ENCODE results near the gene FAM184A. TPM values are rescaled to one million over a fixed set of nuclear protein-coding genes. Genes with fewer than 3 reads are reported as not detected.

Gene FAM184A
- total and polyA plus RNA-seq, 2 donors from 2014 or later: 3.4 to 9.0 TPM

DNA sequence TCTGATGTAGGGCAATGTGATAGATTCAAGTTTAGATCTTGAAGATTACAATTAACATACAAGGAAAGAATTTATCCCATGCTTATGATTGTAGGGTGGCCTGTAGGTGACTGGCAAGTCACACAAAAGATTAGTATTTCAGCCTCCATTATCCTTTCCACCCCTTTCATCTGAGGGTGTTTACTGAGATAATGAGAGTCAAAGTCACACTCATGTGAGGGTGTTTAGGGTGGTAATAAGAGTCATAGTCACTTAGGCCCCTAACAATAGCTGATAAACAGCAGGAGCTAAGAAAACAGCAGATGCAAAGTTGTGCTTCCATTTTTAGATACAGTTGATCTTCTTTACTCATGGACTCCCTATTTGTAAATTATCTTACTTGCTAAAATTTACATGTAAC, 11.4 kb downstream of the FAM184A start:
- Histone ChIP-seq H3K36me3 (ENCODE audit: control insufficient read depth in 2 of 3, insufficient read depth in 3 of 3, low read length in 3 of 3) (no peaks in the 10 kb centered on the region), H3K4me1 (ENCODE audit: control insufficient read depth in 2 of 3, insufficient read depth in 2 of 3, low read depth in 1 of 3, low read length in 3 of 3) (no peaks in the 10 kb centered on the region), H3K27ac (ENCODE audit: low read depth in 2 of 2, low read length in 2 of 2) (no peak overlapping the region), H3K9me3 (ENCODE audit: control insufficient read depth in 2 of 3, insufficient read depth in 1 of 3, low read length in 3 of 3) (no peaks in the 10 kb centered on the region), H3K27me3 (ENCODE audit: control insufficient read depth, insufficient read depth, low read length) (no peaks in the 10 kb centered on the region), H3K4me3 (ENCODE audit: low read length in 3 of 3) (no peak overlapping the region), H3K9ac (ENCODE audit: low read length in 3 of 3) (no peak overlapping the region)
- DNase-seq (no peak), FAIRE-seq (no peak)
- TF ChIP-seq, protein P1, sequence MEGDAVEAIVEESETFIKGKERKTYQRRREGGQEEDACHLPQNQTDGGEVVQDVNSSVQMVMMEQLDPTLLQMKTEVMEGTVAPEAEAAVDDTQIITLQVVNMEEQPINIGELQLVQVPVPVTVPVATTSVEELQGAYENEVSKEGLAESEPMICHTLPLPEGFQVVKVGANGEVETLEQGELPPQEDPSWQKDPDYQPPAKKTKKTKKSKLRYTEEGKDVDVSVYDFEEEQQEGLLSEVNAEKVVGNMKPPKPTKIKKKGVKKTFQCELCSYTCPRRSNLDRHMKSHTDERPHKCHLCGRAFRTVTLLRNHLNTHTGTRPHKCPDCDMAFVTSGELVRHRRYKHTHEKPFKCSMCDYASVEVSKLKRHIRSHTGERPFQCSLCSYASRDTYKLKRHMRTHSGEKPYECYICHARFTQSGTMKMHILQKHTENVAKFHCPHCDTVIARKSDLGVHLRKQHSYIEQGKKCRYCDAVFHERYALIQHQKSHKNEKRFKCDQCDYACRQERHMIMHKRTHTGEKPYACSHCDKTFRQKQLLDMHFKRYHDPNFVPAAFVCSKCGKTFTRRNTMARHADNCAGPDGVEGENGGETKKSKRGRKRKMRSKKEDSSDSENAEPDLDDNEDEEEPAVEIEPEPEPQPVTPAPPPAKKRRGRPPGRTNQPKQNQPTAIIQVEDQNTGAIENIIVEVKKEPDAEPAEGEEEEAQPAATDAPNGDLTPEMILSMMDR (IDR thresholded peaks at IDR 0.05; ENCODE audit: borderline replicate concordance, extremely low read depth, insufficient read depth): no peak
- intact Hi-C loops (cut with DNase I): no loop called here

DNA sequence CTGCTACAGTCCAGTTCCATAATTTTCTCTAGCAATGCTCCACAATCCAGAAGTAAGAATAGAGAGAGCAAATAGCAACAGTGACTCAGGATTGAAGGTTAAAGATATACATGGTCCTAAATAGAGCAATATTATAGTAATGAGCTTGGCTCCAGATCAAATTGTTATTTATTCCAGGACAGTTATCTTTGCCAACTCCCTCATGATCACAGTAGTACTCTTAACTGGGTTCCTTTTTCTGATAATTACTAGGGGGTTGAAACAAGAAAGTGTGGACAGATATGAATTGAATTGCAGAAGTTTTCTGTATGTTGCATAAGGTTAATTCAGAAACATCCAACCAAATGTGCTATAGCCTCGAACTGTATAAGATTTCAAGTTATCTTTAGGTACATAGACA, 11.9 kb downstream of the FAM184A start:
- TF ChIP-seq, protein P1 (IDR thresholded peaks at IDR 0.05; ENCODE audit: borderline replicate concordance, extremely low read depth, insufficient read depth): no peak
- H3K27ac ChIP-seq (ENCODE audit: low read depth in 2 of 2, low read length in 2 of 2): no peak overlapping the region
- H3K36me3 ChIP-seq (ENCODE audit: control insufficient read depth in 2 of 3, insufficient read depth in 3 of 3, low read length in 3 of 3): no peaks in the 10 kb centered on the region
- no peak for DNase-seq
- no peak overlapping the region for H3K4me3 ChIP-seq (ENCODE audit: low read length in 3 of 3)
- no peaks in the 10 kb centered on the region for H3K4me1 ChIP-seq (ENCODE audit: control insufficient read depth in 2 of 3, insufficient read depth in 2 of 3, low read depth in 1 of 3, low read length in 3 of 3)
- no peak overlapping the region for H3K9ac ChIP-seq (ENCODE audit: low read length in 3 of 3)
- H3K27me3 ChIP-seq (ENCODE audit: control insufficient read depth, insufficient read depth, low read length): no peaks in the 10 kb centered on the region
- no peaks in the 10 kb centered on the region for H3K9me3 ChIP-seq (ENCODE audit: control insufficient read depth in 2 of 3, insufficient read depth in 1 of 3, low read length in 3 of 3)
- intact Hi-C loops (cut with DNase I): no loop called here
- no peak for FAIRE-seq

DNA sequence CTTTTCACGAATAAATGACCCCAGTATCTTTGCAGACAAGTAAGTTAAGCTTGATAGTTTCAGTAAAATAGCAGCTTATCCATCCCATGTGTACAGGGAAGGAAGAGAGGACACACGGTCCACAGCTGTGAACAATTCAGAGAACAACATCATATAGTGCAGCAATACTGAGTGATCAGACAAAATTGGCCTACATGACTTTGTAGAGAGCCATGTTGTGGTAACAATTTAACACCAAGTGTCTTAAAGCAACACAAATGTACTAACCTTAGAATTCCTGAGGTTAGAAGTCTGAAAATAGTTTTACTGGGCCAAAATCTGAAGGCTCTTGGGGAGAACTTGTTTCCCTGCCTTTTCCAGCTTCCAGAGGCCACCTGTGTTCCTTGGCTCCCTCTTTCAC, 12.5 kb downstream of the FAM184A start:
- H3K27me3 ChIP-seq (ENCODE audit: control insufficient read depth, insufficient read depth, low read length): no peaks in the 10 kb centered on the region
- no peaks in the 10 kb centered on the region for H3K36me3 ChIP-seq (ENCODE audit: control insufficient read depth in 2 of 3, insufficient read depth in 3 of 3, low read length in 3 of 3)
- no peaks in the 10 kb centered on the region for H3K4me1 ChIP-seq (ENCODE audit: control insufficient read depth in 2 of 3, insufficient read depth in 2 of 3, low read depth in 1 of 3, low read length in 3 of 3)
- FAIRE-seq (no peak), DNase-seq (no peak)
- no peak overlapping the region for H3K4me3 ChIP-seq (ENCODE audit: low read length in 3 of 3)
- no peak overlapping the region for H3K27ac ChIP-seq (ENCODE audit: low read depth in 2 of 2, low read length in 2 of 2)
- intact Hi-C loops (cut with DNase I): no loop called here
- no peak overlapping the region for H3K9ac ChIP-seq (ENCODE audit: low read length in 3 of 3)
- no peaks in the 10 kb centered on the region for H3K9me3 ChIP-seq (ENCODE audit: control insufficient read depth in 2 of 3, insufficient read depth in 1 of 3, low read length in 3 of 3)
- TF ChIP-seq, protein P1 (IDR thresholded peaks at IDR 0.05; ENCODE audit: borderline replicate concordance, extremely low read depth, insufficient read depth): no peak

DNA sequence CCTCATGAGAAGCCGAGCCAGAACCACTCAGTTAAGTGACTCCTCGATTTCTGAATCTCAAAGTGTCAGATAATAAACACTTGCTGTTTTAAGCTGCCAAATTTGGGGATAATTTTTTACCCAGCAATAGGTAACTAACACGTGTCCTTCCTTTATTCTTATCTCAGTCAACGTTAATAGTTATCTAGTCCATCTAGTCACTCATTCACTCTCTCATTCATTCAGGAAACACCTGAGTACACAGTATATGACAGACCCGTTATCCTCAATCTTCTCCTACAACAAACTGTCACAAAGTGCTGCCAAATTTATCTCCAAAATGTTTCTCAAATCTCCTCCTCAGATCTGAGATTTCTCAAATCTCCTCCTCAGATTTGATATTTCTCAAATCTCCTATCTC, 13.1 kb downstream of the FAM184A start:
- no peak for DNase-seq
- no peak overlapping the region for H3K27ac ChIP-seq (ENCODE audit: low read depth in 2 of 2, low read length in 2 of 2)
- TF ChIP-seq, protein P1 (IDR thresholded peaks at IDR 0.05; ENCODE audit: borderline replicate concordance, extremely low read depth, insufficient read depth): no peak
- no peak for FAIRE-seq
- H3K9me3 ChIP-seq (ENCODE audit: control insufficient read depth in 2 of 3, insufficient read depth in 1 of 3, low read length in 3 of 3): no peaks in the 10 kb centered on the region
- no peak overlapping the region for H3K9ac ChIP-seq (ENCODE audit: low read length in 3 of 3)
- H3K4me1 ChIP-seq (ENCODE audit: control insufficient read depth in 2 of 3, insufficient read depth in 2 of 3, low read depth in 1 of 3, low read length in 3 of 3): no peaks in the 10 kb centered on the region
- H3K27me3 ChIP-seq (ENCODE audit: control insufficient read depth, insufficient read depth, low read length): no peaks in the 10 kb centered on the region
- H3K4me3 ChIP-seq (ENCODE audit: low read length in 3 of 3): no peak overlapping the region
- intact Hi-C loops (cut with DNase I): no loop called here
- H3K36me3 ChIP-seq (ENCODE audit: control insufficient read depth in 2 of 3, insufficient read depth in 3 of 3, low read length in 3 of 3): no peaks in the 10 kb centered on the region

Data from kidney (tissue), 14 donors.